Measurements from ENCODE around the gene SNX10. TPM values are rescaled to one million over a fixed set of nuclear protein-coding genes. Genes with fewer than 3 reads are reported as not detected.

The SNX10 gene
- total and polyA plus RNA-seq, 2 of the 8 experiments (the other 6 are each of a cell fraction or from before 2014, with no cell fraction given), result 4.4 to 9.6 TPM

- no peak for TF ChIP-seq CTCF (IDR thresholded peaks at IDR 0.05; ENCODE audit: control extremely low read depth in 1 of 3, insufficient read depth in 1 of 3, low read depth in 1 of 3, low read length in 3 of 3)
- TF ChIP-seq ASH2L (IDR thresholded peaks at IDR 0.05; ENCODE audit: low read length), result no peak
Observed at GRCh38 chr7:26306790-26307189, 15.1 kb downstream of the SNX10 start (continued).

Measured in H1 (cell line).